Measurements from ENCODE around the gene PNPLA8. TPM values are rescaled to one million over a fixed set of nuclear protein-coding genes. Genes with fewer than 3 reads are reported as not detected.

The PNPLA8 gene
- total RNA-seq, 1 donor: 37.4 TPM

GRCh38 chr7:108449521-108449920 is 76.4 kb downstream of the PNPLA8 start:
- no peak for TF ChIP-seq CTCF (IDR thresholded peaks at IDR 0.05; ENCODE audit: insufficient read depth, low read length)
- no peak for DNase-seq (ENCODE audit: low read depth)

GRCh38 chr7:108448584-108449505 is 77.1 kb downstream of the PNPLA8 start:
- no peak for DNase-seq (ENCODE audit: low read depth)
- no peak overlapping the region for H3K4me3 ChIP-seq (ENCODE audit: low read depth, low read length)
- no peak for TF ChIP-seq CTCF (IDR thresholded peaks at IDR 0.05; ENCODE audit: insufficient read depth, low read length)

More at GRCh38 chr7:108449521-108449920, 76.4 kb downstream of the PNPLA8 start:
- H3K4me3 ChIP-seq (ENCODE audit: low read depth, low read length): no peak overlapping the region

- no peak overlapping the region for H3K4me3 ChIP-seq (ENCODE audit: low read depth, low read length)
- no peak for TF ChIP-seq CTCF (IDR thresholded peaks at IDR 0.05; ENCODE audit: insufficient read depth, low read length)
- DNase-seq (ENCODE audit: low read depth): no peak
Observed at GRCh38 chr7:108442039-108442568, 83.8 kb downstream of the PNPLA8 start.

- no peak overlapping the region for H3K4me3 ChIP-seq (ENCODE audit: low read depth, low read length)
- no peak for DNase-seq (ENCODE audit: low read depth)
- TF ChIP-seq CTCF (IDR thresholded peaks at IDR 0.05; ENCODE audit: insufficient read depth, low read length): no peak
Observed at GRCh38 chr7:108441392-108441955, 84.5 kb downstream of the PNPLA8 start.

GRCh38 chr7:108440613-108441012 is 85.3 kb downstream of the PNPLA8 start:
- no peak overlapping the region for H3K4me3 ChIP-seq (ENCODE audit: low read depth, low read length)
- TF ChIP-seq CTCF (IDR thresholded peaks at IDR 0.05; ENCODE audit: insufficient read depth, low read length): no peak
- DNase-seq (ENCODE audit: low read depth): no peak

- DNase-seq (ENCODE audit: low read depth): no peak
- no peak overlapping the region for H3K4me3 ChIP-seq (ENCODE audit: low read depth, low read length)
- no peak for TF ChIP-seq CTCF (IDR thresholded peaks at IDR 0.05; ENCODE audit: insufficient read depth, low read length)
Observed at GRCh38 chr7:108436906-108437305, 89.0 kb downstream of the PNPLA8 start.
